HepG2 (cell line): ENCODE data around the gene BABAM2. TPM values are rescaled to one million over a fixed set of nuclear protein-coding genes. Genes with fewer than 3 reads are reported as not detected.

Experiments
- ATAC-seq: fragments of 200-7000 bp; cut with Tn5 transposase; 3 replicates; pipeline ENCODE4 v1.9.1; 2020; ENCODE audit warnings: mild to moderate bottlenecking, moderate library complexity
- BruUV-seq: library from RNA; stranded (reverse); fragments of 400-500 nt; replicated peaks from 2 replicates; lab custom pipeline; 2021; lab: Mats Ljungman, UMichigan
- CTCF ChIA-PET: fragments of 300-600 bp; formaldehyde crosslinking; extraction: SDS; loops from one replicate; lab custom pipeline; 2021; ENCODE audit warnings: low total read pairs, inconsistent platforms, low intra/inter-chr PET ratio; lab: Yijun Ruan, JAX
- POLR2A ChIA-PET: fragments of 350-600 bp; sonication (Branson Sonifier 250); formaldehyde crosslinking; loops from one replicate; lab custom pipeline; 2020; ENCODE audit warnings: antibody characterized with exemption, inconsistent platforms; lab: Yijun Ruan, JAX
- DNase-seq: peaks from one replicate; pipeline ENCODE4 v3.0.0-alpha.2; 2015; ENCODE audit warnings: low spot score
- FAIRE-seq: peaks from 3 replicates; lab custom pipeline; 2011; peaks lifted over from hg19 to GRCh38; lab: Jason Lieb, UNC
- H2AFZ ChIP-seq: one replicate; pipeline ENCODE4 v1.6.1; 2011; ENCODE audit warnings: low read length, inconsistent platforms
- H3K27ac ChIP-seq: fragments of 300-600 bp; 3 replicates; pipeline ENCODE4 v1.8.0; 2011; ENCODE audit warnings: mixed run types, mild to moderate bottlenecking, mixed read lengths, low read length, inconsistent platforms; ENCODE audit not compliant: insufficient read depth; ENCODE audit errors: extremely low read length
- H3K27me3 ChIP-seq, 2 experiments: fragments of 200-600 bp in 1 of 2; 2 replicates in 1 of 2; 3 replicates in 1 of 2; pipeline versions ENCODE4 v1.6.0 to v1.8.0; 2011; ENCODE audit warnings: low read length in 2 of 2, mild to moderate bottlenecking in 2 of 2, moderate library complexity in 2 of 2, inconsistent platforms in 1 of 2; ENCODE audit not compliant: insufficient read depth in 2 of 2, control insufficient read depth in 1 of 2
- H3K36me3 ChIP-seq, 2 experiments: fragments of 200-600 bp in 1 of 2; replicated peaks in 1 of 2; 2 replicates in 1 of 2; 3 replicates in 1 of 2; pipeline versions ENCODE4 v1.5.1 to v1.8.0; 2011; ENCODE audit warnings: low read length in 2 of 2, inconsistent platforms in 1 of 2; ENCODE audit not compliant: insufficient read depth in 2 of 2, control insufficient read depth in 1 of 2
- H3K4me1 ChIP-seq: 2 replicates; pipeline ENCODE4 v1.5.1; 2012; ENCODE audit warnings: low read length, inconsistent platforms; ENCODE audit not compliant: insufficient read depth
- H3K4me2 ChIP-seq: 2 replicates; pipeline ENCODE4 v1.6.0; 2011; ENCODE audit warnings: low read depth, low read length, inconsistent platforms
- H3K4me3 ChIP-seq, 3 experiments: fragments of 200-600 bp in 1 of 3; sonication (generic), shearing (Covaris generic) in 1 of 3; replicated peaks in 1 of 3; 2 replicates each; pipeline ENCODE4 v1.5.1; 2011 to 2016; ENCODE audit warnings: low read length in 3 of 3, inconsistent platforms in 2 of 3, low read depth in 2 of 3, mild to moderate bottlenecking in 2 of 3, control low read depth in 1 of 3, mixed read lengths in 1 of 3; ENCODE audit not compliant: insufficient read depth in 1 of 3
- H3K79me2 ChIP-seq: one replicate; pipeline ENCODE4 v1.6.1; 2011; ENCODE audit warnings: low read length, inconsistent platforms; ENCODE audit not compliant: insufficient read depth
- H3K9ac ChIP-seq: 2 replicates; pipeline ENCODE4 v1.6.0; 2011; ENCODE audit warnings: mild to moderate bottlenecking, low read depth, low read length, inconsistent platforms; ENCODE audit not compliant: insufficient read depth
- H3K9me3 ChIP-seq: 2 replicates; pipeline ENCODE4 v1.5.1; 2012; ENCODE audit warnings: mild to moderate bottlenecking, low read length
- H4K20me1 ChIP-seq: 2 replicates; pipeline ENCODE4 v1.6.0; 2011; ENCODE audit warnings: inconsistent platforms, mild to moderate bottlenecking, low read length, moderate library complexity; ENCODE audit not compliant: insufficient read depth
- ARID2 ChIP-seq: sonication (generic); formaldehyde crosslinking; IDR thresholded peaks from 2 replicates; pipeline ENCODE4 v1.8.1; 2022; ENCODE audit warnings: mild to moderate bottlenecking, missing genetic modification reagents, borderline replicate concordance
- BCL6 ChIP-seq: IDR thresholded peaks from 2 replicates; pipeline ENCODE4 v1.6.1; 2016; ENCODE audit warnings: missing genetic modification reagents, missing compliant biosample characterization
- HNRNPUL1 ChIP-seq: fragments of 200-400 bp; formaldehyde crosslinking; IDR thresholded peaks from 2 replicates; pipeline ENCODE4 v1.6.1; 2017; ENCODE audit warnings: low read depth, mild to moderate bottlenecking, low read length, moderate library complexity
- SRSF1 ChIP-seq: fragments of 200-400 bp; formaldehyde crosslinking; optimal IDR thresholded peaks from 2 replicates; pipeline ENCODE3; 2017; ENCODE audit warnings: mild to moderate bottlenecking, low read depth, low read length, moderate library complexity
- U2AF2 ChIP-seq: fragments of 200-400 bp; formaldehyde crosslinking; IDR thresholded peaks from 2 replicates; pipeline ENCODE4 v1.6.1; 2017; ENCODE audit warnings: low read depth, mild to moderate bottlenecking, low read length
- WGBS: methylation state at CpG from one replicate; pipeline ENCODE4 v1.1.6; 2017; ENCODE audit warnings: low lambda C conversion rate; 5-methylcytosine and 5-hydroxymethylcytosine counted together
- in situ Hi-C: cut with HindIII; loops from 2 replicates; pipeline ENCODE4 v1.10.0; 2017; ENCODE audit warnings: low pct_unique_long_range_greater_than_20kb; ENCODE audit not compliant: extremely low pct_ligation_motif_present
- intact Hi-C: fragments of 100-400 bp; cut with micrococcal nuclease; formaldehyde crosslinking; loops from one replicate; pipeline ENCODE4 v1.10.0; 2022; ENCODE audit not compliant: unreplicated experiment
- polyA plus RNA-seq, 8 experiments: library from polyadenylated mRNA; depleted of rRNA in 3 of 8; stranded (reverse) in 7 of 8; unstranded in 1 of 8; fragments of >200 nt; fragmentation: Illumina TruSeq in 4 of 8; extraction: Trizol in 4 of 8; gene quantifications; 2 replicates each; pipeline versions ENCODE4 v1.2.1 to v1.2.3, GENCODE V29; 2011 to 2016; ENCODE audit warnings: low read depth in 4 of 8, missing spikeins in 1 of 8, mixed read lengths in 1 of 8; ENCODE audit not compliant: insufficient read depth in 1 of 8
- total RNA-seq, 5 experiments: library from RNA; depleted of rRNA; stranded (reverse); fragments of >200 nt; fragmentation: Illumina TruSeq; extraction: Trizol; gene quantifications; 2 replicates each; pipeline ENCODE4 v1.2.3, GENCODE V29; 2016; ENCODE audit warnings: low read depth in 1 of 5
- TF ChIP-seq, protein P1 (sequence below): sonication (generic); formaldehyde crosslinking; IDR thresholded peaks from 2 replicates; pipeline ENCODE4 v1.4.0; 2020; ENCODE audit warnings: missing genetic modification reagents, borderline replicate concordance
- TF ChIP-seq, protein P2 (sequence below): sonication (generic); formaldehyde crosslinking; IDR thresholded peaks from 2 replicates; pipeline ENCODE4 v1.4.0; 2020; ENCODE audit warnings: missing genetic modification reagents

Gene BABAM2
- total and polyA plus RNA-seq, 2 of the 13 experiments (the other 11 are each of a cell fraction or from before 2014, with no cell fraction given), result 24.9 to 28.0 TPM

DNA sequence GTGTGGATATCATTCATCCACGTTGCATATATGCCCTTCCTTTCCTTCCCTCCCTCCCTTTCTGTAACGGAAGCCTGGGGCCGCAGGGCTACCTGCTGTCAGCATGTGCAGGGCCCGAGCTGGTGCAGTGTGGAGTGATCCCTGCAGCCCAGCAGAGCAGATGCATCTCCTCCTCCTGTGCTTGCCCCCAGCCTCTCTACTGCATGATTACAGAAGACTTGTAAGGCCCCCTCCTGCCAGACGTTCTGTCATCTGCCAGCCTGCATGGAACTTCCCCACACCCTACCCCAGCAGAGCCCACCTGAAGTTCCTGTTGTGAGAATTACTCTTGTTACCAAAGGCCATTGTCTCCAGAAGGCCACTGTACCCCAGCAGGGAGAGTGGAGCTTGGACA lies 434.6 kb downstream of the BABAM2 start:
- Histone ChIP-seq H4K20me1 (no peaks in the 10 kb centered on the region), H3K27ac (no peak overlapping the region), H3K79me2 (no peaks in the 10 kb centered on the region), H3K4me2 (no peak overlapping the region), H3K36me3 (no peaks in the 10 kb centered on the region), H3K4me3 (no peak overlapping the region), H3K9ac (no peak overlapping the region), H3K9me3 (no peaks in the 10 kb centered on the region), H3K4me1 (no peaks in the 10 kb centered on the region), H3K27me3 (no peaks in the 10 kb centered on the region), H2AFZ (no peak overlapping the region)
- ChIA-PET CTCF (no interaction called here), POLR2A (no interaction called here)
- intact Hi-C loops, result no loop called here
- DNase-seq (no peak), ATAC-seq (no peak), FAIRE-seq (no peak)
- 84% methylated on average over 5 of the region's 5 CpGs for WGBS
- BruUV-seq, result no TSS peak
- TF ChIP-seq U2AF2, result no peak
- in situ Hi-C loops, result no loop called here

DNA sequence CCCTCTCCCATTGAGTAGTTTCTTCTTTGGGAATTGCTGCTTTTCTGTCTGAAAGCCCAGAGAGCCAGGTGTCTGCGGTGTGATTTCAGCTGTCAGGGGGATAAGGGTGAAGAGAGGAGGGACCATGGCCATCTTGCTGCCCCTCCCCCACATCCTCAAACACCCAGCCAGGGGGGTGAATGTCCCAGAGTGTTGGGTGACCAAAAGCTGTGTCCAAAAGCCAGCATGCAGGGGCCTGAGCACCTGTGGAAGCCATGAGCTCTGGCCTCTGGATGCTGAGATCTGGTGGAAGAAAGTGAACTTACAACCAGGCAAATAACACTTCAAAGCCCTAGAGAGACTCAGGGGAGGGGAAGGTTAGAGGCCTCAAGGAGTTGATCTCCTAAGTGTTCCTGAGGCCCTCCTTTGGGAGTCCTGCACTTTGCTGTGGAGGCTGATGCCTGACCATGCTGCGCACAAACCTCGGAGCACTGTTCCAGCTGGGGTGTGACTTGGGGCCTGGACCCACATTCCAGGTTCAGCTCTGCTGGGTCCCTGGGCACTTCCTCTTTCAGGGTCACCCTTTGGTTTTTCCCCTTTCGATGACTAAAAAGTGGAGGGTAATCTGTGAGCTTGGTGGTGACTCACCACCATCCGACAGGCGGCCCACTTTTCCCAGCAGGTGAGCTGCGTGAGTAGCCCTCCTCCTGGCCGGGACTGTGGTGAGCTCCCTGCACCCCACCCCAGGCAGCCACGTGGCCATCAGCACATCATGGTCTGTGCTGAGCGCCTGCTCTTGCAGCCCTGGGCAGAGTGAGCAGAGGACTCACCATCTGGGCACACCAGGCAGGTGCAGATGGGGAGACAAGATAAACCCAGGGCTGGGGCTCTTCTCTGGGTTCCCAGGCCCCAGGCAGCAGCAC lies 435.3 kb downstream of the BABAM2 start:
- no peaks in the 10 kb centered on the region for H3K9me3 ChIP-seq
- no peak for DNase-seq
- H3K9ac ChIP-seq, result no peak overlapping the region
- 94% methylated on average over 8 of the region's 10 CpGs for WGBS
- no peak overlapping the region for H3K27ac ChIP-seq
- no peak overlapping the region for H3K4me3 ChIP-seq
- H3K4me2 ChIP-seq, result no peak overlapping the region
- no peak overlapping the region for H2AFZ ChIP-seq
- H3K36me3 ChIP-seq, result no peaks in the 10 kb centered on the region
- in situ Hi-C loops, result no loop called here
- H4K20me1 ChIP-seq, result no peaks in the 10 kb centered on the region
- no peak for FAIRE-seq
- ATAC-seq, result no peak
- no peaks in the 10 kb centered on the region for H3K27me3 ChIP-seq
- POLR2A ChIA-PET, result no interaction called here
- H3K4me1 ChIP-seq, result no peaks in the 10 kb centered on the region
- intact Hi-C loops, result no loop called here
- no TSS peak for BruUV-seq
- CTCF ChIA-PET, result no interaction called here
- H3K79me2 ChIP-seq, result no peaks in the 10 kb centered on the region
- TF ChIP-seq ARID2 (CRISPR knock-in tag), result no peak
- no peak for TF ChIP-seq HNRNPUL1
- TF ChIP-seq, protein P1, sequence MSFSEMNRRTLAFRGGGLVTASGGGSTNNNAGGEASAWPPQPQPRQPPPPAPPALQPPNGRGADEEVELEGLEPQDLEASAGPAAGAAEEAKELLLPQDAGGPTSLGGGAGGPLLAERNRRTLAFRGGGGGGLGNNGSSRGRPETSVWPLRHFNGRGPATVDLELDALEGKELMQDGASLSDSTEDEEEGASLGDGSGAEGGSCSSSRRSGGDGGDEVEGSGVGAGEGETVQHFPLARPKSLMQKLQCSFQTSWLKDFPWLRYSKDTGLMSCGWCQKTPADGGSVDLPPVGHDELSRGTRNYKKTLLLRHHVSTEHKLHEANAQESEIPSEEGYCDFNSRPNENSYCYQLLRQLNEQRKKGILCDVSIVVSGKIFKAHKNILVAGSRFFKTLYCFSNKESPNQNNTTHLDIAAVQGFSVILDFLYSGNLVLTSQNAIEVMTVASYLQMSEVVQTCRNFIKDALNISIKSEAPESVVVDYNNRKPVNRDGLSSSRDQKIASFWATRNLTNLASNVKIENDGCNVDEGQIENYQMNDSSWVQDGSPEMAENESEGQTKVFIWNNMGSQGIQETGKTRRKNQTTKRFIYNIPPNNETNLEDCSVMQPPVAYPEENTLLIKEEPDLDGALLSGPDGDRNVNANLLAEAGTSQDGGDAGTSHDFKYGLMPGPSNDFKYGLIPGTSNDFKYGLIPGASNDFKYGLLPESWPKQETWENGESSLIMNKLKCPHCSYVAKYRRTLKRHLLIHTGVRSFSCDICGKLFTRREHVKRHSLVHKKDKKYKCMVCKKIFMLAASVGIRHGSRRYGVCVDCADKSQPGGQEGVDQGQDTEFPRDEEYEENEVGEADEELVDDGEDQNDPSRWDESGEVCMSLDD, result no peak
- TF ChIP-seq SRSF1, result no peak
- TF ChIP-seq BCL6 (CRISPR knock-in tag), result no peak
- TF ChIP-seq, protein P2, sequence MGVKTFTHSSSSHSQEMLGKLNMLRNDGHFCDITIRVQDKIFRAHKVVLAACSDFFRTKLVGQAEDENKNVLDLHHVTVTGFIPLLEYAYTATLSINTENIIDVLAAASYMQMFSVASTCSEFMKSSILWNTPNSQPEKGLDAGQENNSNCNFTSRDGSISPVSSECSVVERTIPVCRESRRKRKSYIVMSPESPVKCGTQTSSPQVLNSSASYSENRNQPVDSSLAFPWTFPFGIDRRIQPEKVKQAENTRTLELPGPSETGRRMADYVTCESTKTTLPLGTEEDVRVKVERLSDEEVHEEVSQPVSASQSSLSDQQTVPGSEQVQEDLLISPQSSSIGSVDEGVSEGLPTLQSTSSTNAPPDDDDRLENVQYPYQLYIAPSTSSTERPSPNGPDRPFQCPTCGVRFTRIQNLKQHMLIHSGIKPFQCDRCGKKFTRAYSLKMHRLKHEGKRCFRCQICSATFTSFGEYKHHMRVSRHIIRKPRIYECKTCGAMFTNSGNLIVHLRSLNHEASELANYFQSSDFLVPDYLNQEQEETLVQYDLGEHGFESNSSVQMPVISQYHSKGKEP (CRISPR knock-in tag), result no peak
